Measurements from ENCODE around the gene CBX2.

Gene CBX2

GRCh38 chr17:79777894-79778503 lies at the start of gene CBX2:
Gene CBX2 (plus strand): TSS chr17:79778148. CDS start chr17:79778236, 88 bp downstream.
- peak; percentile 73 for DNase-seq

- DNase-seq: peak; percentile 88
Observed at GRCh38 chr17:79728169-79728907, 49.6 kb upstream of the CBX2 start.

GRCh38 chr17:79728908-79729471 lies 49.0 kb upstream of the CBX2 start:
- no peak for DNase-seq

- no peak for DNase-seq
Observed at GRCh38 chr17:79729761-79730160, 48.2 kb upstream of the CBX2 start.

- no peak for DNase-seq
Observed at GRCh38 chr17:79730437-79730768, 47.5 kb upstream of the CBX2 start.

- DNase-seq: no peak
Observed at GRCh38 chr17:79730769-79731483, 47.0 kb upstream of the CBX2 start, which contains the start of gene ENPP7. Gene ENPP7 (plus strand): TSS chr17:79730943. CDS start chr17:79731140, 197 bp downstream.

GRCh38 chr17:79732254-79732653 lies 45.7 kb upstream of the CBX2 start:
- DNase-seq: no peak

- DNase-seq: no peak
Observed at GRCh38 chr17:79732804-79733691, 44.9 kb upstream of the CBX2 start.

- no peak for DNase-seq
Observed at GRCh38 chr17:79733692-79734070, 44.3 kb upstream of the CBX2 start.

- DNase-seq: no peak
Observed at GRCh38 chr17:79735096-79735495, 42.9 kb upstream of the CBX2 start.

GRCh38 chr17:79737046-79737921 lies 40.7 kb upstream of the CBX2 start:
- no peak for DNase-seq

- no peak for DNase-seq
Observed at GRCh38 chr17:79737922-79738578, 39.9 kb upstream of the CBX2 start.

- no peak for DNase-seq
Observed at GRCh38 chr17:79738643-79739042, 39.3 kb upstream of the CBX2 start.

GRCh38 chr17:79739148-79740062 lies 38.5 kb upstream of the CBX2 start:
- DNase-seq: peak; percentile 16

- no peak for DNase-seq
Observed at GRCh38 chr17:79740413-79740812, 37.5 kb upstream of the CBX2 start.

- no peak for DNase-seq
Observed at GRCh38 chr17:79741401-79741750, 36.6 kb upstream of the CBX2 start.

- peak; percentile 43 for DNase-seq
Observed at GRCh38 chr17:79741751-79742588, 36.0 kb upstream of the CBX2 start.

- DNase-seq: no peak
Observed at GRCh38 chr17:79742589-79742918, 35.4 kb upstream of the CBX2 start.

- DNase-seq: no peak
Observed at GRCh38 chr17:79742951-79743476, 34.9 kb upstream of the CBX2 start.
